ENCODE results near the gene HECTD1.

GRCh38 chr14:31159682-31160296, 47.8 kb downstream of the HECTD1 start:
- TF ChIP-seq POLR2AphosphoS5 (IDR thresholded peaks at IDR 0.05; ENCODE audit: low read depth, low read length) (no peak), POLR2A (IDR thresholded peaks at IDR 0.05; ENCODE audit: low read depth, low read length) (no peak), TAF1 (IDR thresholded peaks at IDR 0.05; ENCODE audit: borderline replicate concordance, low read depth, low read length) (no peak)
